ENCODE measurements around the gene NOP10. TPM values are rescaled to one million over a fixed set of nuclear protein-coding genes. Genes with fewer than 3 reads are reported as not detected.

Gene NOP10
- total RNA-seq, 1 experiment from 2014 or later = 448 TPM

DNA sequence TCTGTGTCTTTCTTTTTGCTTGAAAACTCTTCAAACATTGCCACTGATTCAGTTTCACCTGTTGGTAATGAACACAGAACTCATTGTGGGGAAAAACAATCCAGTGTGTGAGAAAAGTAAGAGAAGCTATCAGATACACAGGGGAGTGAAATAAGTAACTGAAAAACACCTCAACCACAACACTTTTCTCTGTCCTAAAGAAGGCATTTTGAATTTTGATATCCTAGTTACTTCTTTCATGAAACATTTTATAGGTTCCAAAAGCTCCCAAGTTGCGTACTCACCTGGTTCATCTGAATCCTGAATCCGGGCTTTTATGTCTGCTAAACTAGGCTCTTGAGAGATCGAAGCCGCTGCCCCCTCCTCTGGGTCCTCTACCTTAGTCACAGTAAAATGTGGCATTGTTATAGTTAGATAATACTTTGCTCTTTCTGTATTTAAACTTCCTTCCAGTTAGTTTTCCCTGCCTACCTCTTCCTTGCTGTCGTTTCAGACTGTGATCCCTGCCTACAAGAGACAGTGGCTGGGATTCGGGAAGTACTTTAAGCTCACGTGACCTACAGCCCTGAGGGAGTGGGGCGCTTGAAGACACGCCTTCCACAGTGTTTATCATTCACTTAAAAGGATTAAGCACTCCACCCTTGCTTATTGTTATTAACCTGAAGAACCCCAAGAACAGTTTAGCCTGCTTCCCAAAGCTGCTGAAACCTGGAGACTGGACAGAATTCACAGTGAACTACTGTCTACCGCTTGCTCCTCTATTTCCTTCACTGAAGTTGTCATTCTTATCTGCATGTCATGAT, 24.5 kb downstream of the NOP10 start:
- Histone ChIP-seq H3K4me2 (ENCODE audit: low read depth, low read length, poor library complexity, severe bottlenecking) (peak overlapping the region; percentile 39), H3K79me2 (ENCODE audit: low read length) (no peaks in the 10 kb centered on the region), H3K9me2 (replicated peaks; ENCODE audit: insufficient read depth, low read length) (no peaks in the 10 kb centered on the region), H3K9me3 (ENCODE audit: low read length) (no peaks in the 10 kb centered on the region), H2AFZ (ENCODE audit: low read length) (no peak overlapping the region), H3K27me3 (ENCODE audit: low read length) (no peaks in the 10 kb centered on the region), H3K27ac (ENCODE audit: low read length) (no peak overlapping the region), H3K4me3 (ENCODE audit: low read length) (no peak overlapping the region), H4K20me1 (ENCODE audit: insufficient read depth, low read depth, low read length) (no peaks in the 10 kb centered on the region), H3K4me1 (ENCODE audit: low read length) (no peaks in the 10 kb centered on the region), H3K36me3 (ENCODE audit: insufficient read depth, low read length) (no peaks in the 10 kb centered on the region), H3K9ac (ENCODE audit: low read length) (no peak overlapping the region)
- no peak for DNase-seq

GRCh38 chr15:34314491-34315490, 28.1 kb downstream of the NOP10 start:
- Histone ChIP-seq H2AFZ (ENCODE audit: low read length) (no peak overlapping the region), H4K20me1 (ENCODE audit: insufficient read depth, low read depth, low read length) (no peaks in the 10 kb centered on the region), H3K27ac (ENCODE audit: low read length) (no peak overlapping the region), H3K9me2 (replicated peaks; ENCODE audit: insufficient read depth, low read length) (no peaks in the 10 kb centered on the region), H3K36me3 (ENCODE audit: insufficient read depth, low read length) (no peaks in the 10 kb centered on the region), H3K79me2 (ENCODE audit: low read length) (no peaks in the 10 kb centered on the region), H3K4me2 (ENCODE audit: low read depth, low read length, poor library complexity, severe bottlenecking) (no peak overlapping the region), H3K4me3 (ENCODE audit: low read length) (no peak overlapping the region), H3K4me1 (ENCODE audit: low read length) (no peaks in the 10 kb centered on the region), H3K27me3 (ENCODE audit: low read length) (no peaks in the 10 kb centered on the region), H3K9me3 (ENCODE audit: low read length) (no peaks in the 10 kb centered on the region), H3K9ac (ENCODE audit: low read length) (no peak overlapping the region)
- DNase-seq = no peak

GRCh38 chr15:34311563-34311962, 31.4 kb downstream of the NOP10 start:
- Histone ChIP-seq H3K9me2 (replicated peaks; ENCODE audit: insufficient read depth, low read length) (no peaks in the 10 kb centered on the region), H3K27ac (ENCODE audit: low read length) (no peak overlapping the region), H3K9me3 (ENCODE audit: low read length) (no peaks in the 10 kb centered on the region), H3K36me3 (ENCODE audit: insufficient read depth, low read length) (no peaks in the 10 kb centered on the region), H3K4me2 (ENCODE audit: low read depth, low read length, poor library complexity, severe bottlenecking) (no peak overlapping the region), H3K27me3 (ENCODE audit: low read length) (no peaks in the 10 kb centered on the region), H3K9ac (ENCODE audit: low read length) (no peak overlapping the region), H3K79me2 (ENCODE audit: low read length) (no peaks in the 10 kb centered on the region), H3K4me1 (ENCODE audit: low read length) (no peaks in the 10 kb centered on the region), H4K20me1 (ENCODE audit: insufficient read depth, low read depth, low read length) (no peaks in the 10 kb centered on the region), H3K4me3 (ENCODE audit: low read length) (no peak overlapping the region), H2AFZ (ENCODE audit: low read length) (no peak overlapping the region)
- DNase-seq = no peak

- no peak overlapping the region for H3K27ac ChIP-seq (ENCODE audit: low read length)
- H3K4me3 ChIP-seq (ENCODE audit: low read length) = no peak overlapping the region
- H3K36me3 ChIP-seq (ENCODE audit: insufficient read depth, low read length) = no peaks in the 10 kb centered on the region
- H3K9me2 ChIP-seq (replicated peaks; ENCODE audit: insufficient read depth, low read length) = no peaks in the 10 kb centered on the region
- H2AFZ ChIP-seq (ENCODE audit: low read length) = no peak overlapping the region
- no peaks in the 10 kb centered on the region for H3K4me1 ChIP-seq (ENCODE audit: low read length)
- H3K9me3 ChIP-seq (ENCODE audit: low read length) = no peaks in the 10 kb centered on the region
- no peaks in the 10 kb centered on the region for H4K20me1 ChIP-seq (ENCODE audit: insufficient read depth, low read depth, low read length)
- H3K79me2 ChIP-seq (ENCODE audit: low read length) = no peaks in the 10 kb centered on the region
- DNase-seq = no peak
- H3K4me2 ChIP-seq (ENCODE audit: low read depth, low read length, poor library complexity, severe bottlenecking) = no peak overlapping the region
- no peaks in the 10 kb centered on the region for H3K27me3 ChIP-seq (ENCODE audit: low read length)
- H3K9ac ChIP-seq (ENCODE audit: low read length) = no peak overlapping the region
Observed at GRCh38 chr15:34304613-34305012, 38.3 kb downstream of the NOP10 start.

DNA sequence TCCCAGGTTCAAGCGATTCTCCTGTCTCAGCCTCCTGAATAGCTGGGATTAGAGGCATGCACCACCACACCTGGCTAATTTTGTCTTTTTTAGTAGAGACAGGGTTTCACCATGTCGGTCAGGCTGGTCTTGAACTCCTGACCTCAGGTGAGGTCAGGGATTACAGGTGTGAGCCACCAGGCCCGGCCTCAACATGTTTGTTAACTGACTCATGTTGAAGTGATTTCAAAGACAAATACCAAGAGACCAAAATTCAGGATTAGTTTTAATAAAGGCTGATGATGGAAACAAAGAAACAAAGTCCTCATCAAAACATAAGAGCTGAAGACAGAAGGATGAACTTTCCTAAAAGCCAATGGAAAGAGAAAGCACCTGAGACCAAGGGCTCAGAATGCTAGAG, 41.9 kb downstream of the NOP10 start:
- no peak overlapping the region for H3K4me3 ChIP-seq (ENCODE audit: low read length)
- no peaks in the 10 kb centered on the region for H4K20me1 ChIP-seq (ENCODE audit: insufficient read depth, low read depth, low read length)
- DNase-seq = no peak
- no peak overlapping the region for H3K27ac ChIP-seq (ENCODE audit: low read length)
- no peaks in the 10 kb centered on the region for H3K79me2 ChIP-seq (ENCODE audit: low read length)
- no peaks in the 10 kb centered on the region for H3K36me3 ChIP-seq (ENCODE audit: insufficient read depth, low read length)
- H3K9me2 ChIP-seq (replicated peaks; ENCODE audit: insufficient read depth, low read length) = no peaks in the 10 kb centered on the region
- H3K4me2 ChIP-seq (ENCODE audit: low read depth, low read length, poor library complexity, severe bottlenecking) = no peak overlapping the region
- no peaks in the 10 kb centered on the region for H3K9me3 ChIP-seq (ENCODE audit: low read length)
- H3K9ac ChIP-seq (ENCODE audit: low read length) = no peak overlapping the region
- H2AFZ ChIP-seq (ENCODE audit: low read length) = no peak overlapping the region
- no peaks in the 10 kb centered on the region for H3K4me1 ChIP-seq (ENCODE audit: low read length)
- H3K27me3 ChIP-seq (ENCODE audit: low read length) = no peaks in the 10 kb centered on the region

GRCh38 chr15:34297059-34297458, 45.9 kb downstream of the NOP10 start:
- no peaks in the 10 kb centered on the region for H3K4me1 ChIP-seq (ENCODE audit: low read length)
- no peak overlapping the region for H3K4me3 ChIP-seq (ENCODE audit: low read length)
- H3K9me3 ChIP-seq (ENCODE audit: low read length) = no peaks in the 10 kb centered on the region
- H3K27ac ChIP-seq (ENCODE audit: low read length) = no peak overlapping the region
- H3K4me2 ChIP-seq (ENCODE audit: low read depth, low read length, poor library complexity, severe bottlenecking) = no peak overlapping the region
- H3K9ac ChIP-seq (ENCODE audit: low read length) = no peak overlapping the region
- H4K20me1 ChIP-seq (ENCODE audit: insufficient read depth, low read depth, low read length) = no peaks in the 10 kb centered on the region
- H3K9me2 ChIP-seq (replicated peaks; ENCODE audit: insufficient read depth, low read length) = no peaks in the 10 kb centered on the region
- DNase-seq = no peak
- no peaks in the 10 kb centered on the region for H3K27me3 ChIP-seq (ENCODE audit: low read length)
- no peaks in the 10 kb centered on the region for H3K79me2 ChIP-seq (ENCODE audit: low read length)
- no peak overlapping the region for H2AFZ ChIP-seq (ENCODE audit: low read length)
- no peaks in the 10 kb centered on the region for H3K36me3 ChIP-seq (ENCODE audit: insufficient read depth, low read length)

DNA sequence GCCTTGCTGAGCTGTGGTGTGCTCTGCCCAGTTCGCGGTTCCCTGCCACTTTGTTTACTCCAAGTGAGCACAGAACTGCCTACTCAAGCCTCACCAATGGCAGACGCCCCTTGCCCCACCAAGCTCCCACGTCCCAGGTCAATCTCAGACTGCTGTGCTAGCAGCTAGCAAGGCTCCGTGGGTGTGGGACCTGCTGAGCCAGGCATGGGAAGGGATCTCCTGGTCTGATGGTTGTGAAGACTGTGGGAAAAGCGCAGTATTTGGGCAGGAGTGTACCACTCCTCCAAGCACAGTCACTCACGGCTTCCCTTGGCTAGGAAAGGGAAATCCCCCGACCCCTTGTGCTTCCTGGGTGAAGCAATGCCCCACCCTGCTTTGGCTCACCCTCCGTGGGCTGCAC, 50.3 kb downstream of the NOP10 start:
- Histone ChIP-seq H3K27ac (ENCODE audit: low read length) (no peak overlapping the region), H3K36me3 (ENCODE audit: insufficient read depth, low read length) (no peaks in the 10 kb centered on the region), H4K20me1 (ENCODE audit: insufficient read depth, low read depth, low read length) (no peaks in the 10 kb centered on the region), H3K4me1 (ENCODE audit: low read length) (no peaks in the 10 kb centered on the region), H3K4me3 (ENCODE audit: low read length) (no peak overlapping the region), H3K27me3 (ENCODE audit: low read length) (no peaks in the 10 kb centered on the region), H3K79me2 (ENCODE audit: low read length) (no peaks in the 10 kb centered on the region), H3K4me2 (ENCODE audit: low read depth, low read length, poor library complexity, severe bottlenecking) (no peak overlapping the region), H2AFZ (ENCODE audit: low read length) (no peak overlapping the region), H3K9me2 (replicated peaks; ENCODE audit: insufficient read depth, low read length) (no peaks in the 10 kb centered on the region), H3K9ac (ENCODE audit: low read length) (no peak overlapping the region), H3K9me3 (ENCODE audit: low read length) (no peaks in the 10 kb centered on the region)
- DNase-seq = no peak

All from Karpas-422 (cell line).